ENCODE data around the gene DPP3. TPM values are rescaled to one million over a fixed set of nuclear protein-coding genes. Genes with fewer than 3 reads are reported as not detected.

Gene DPP3
- total RNA-seq, 2 experiments from 2014 or later: 72.4 to 75.8 TPM

- Mint-ChIP-seq H3K4me1 (ENCODE audit: low read depth) (peaks cover 3% of the 10 kb centered on the region), H3K27ac (no peak overlapping the region), H3K9me3 (no peaks in the 10 kb centered on the region), H3K36me3 (ENCODE audit: low read depth) (no peaks in the 10 kb centered on the region), H3K4me3 (no peak overlapping the region), H3K27me3 (no peaks in the 10 kb centered on the region)
- TF ChIP-seq CTCF (IDR thresholded peaks at IDR 0.05): no peak
- ATAC-seq (no peak), DNase-seq (no peak)
- POLR2A ChIA-PET: interaction anchor here (1.1 to 1.7 kb wide), 2 partner anchors 14 to 18 kb away, joined by 3 to 6 read pairs; partner anchors contain the start of gene CTSF
- CTCF ChIA-PET: no interaction called here
- intact Hi-C loops (cut with micrococcal nuclease): loop anchor here (10.0 kb wide), 2 partner anchors 65 to 125 kb away; partner anchors contain the start of genes DPP3 and RBM4B
Measured at GRCh38 chr11:66549696-66550095, 69.5 kb downstream of the DPP3 start.

- TF ChIP-seq CTCF (IDR thresholded peaks at IDR 0.05): no peak
- Mint-ChIP-seq H3K9me3 (no peaks in the 10 kb centered on the region), H3K4me3 (no peak overlapping the region), H3K27me3 (no peaks in the 10 kb centered on the region), H3K36me3 (ENCODE audit: low read depth) (no peaks in the 10 kb centered on the region), H3K27ac (no peak overlapping the region), H3K4me1 (ENCODE audit: low read depth) (no peaks in the 10 kb centered on the region)
- ChIA-PET POLR2A (no interaction called here), CTCF (no interaction called here)
- no peak for DNase-seq
- ATAC-seq: no peak
- intact Hi-C loops (cut with micrococcal nuclease): no loop called here
Measured at GRCh38 chr11:66550887-66551286, 70.7 kb downstream of the DPP3 start.

GRCh38 chr11:66554602-66555001 lies 74.4 kb downstream of the DPP3 start:
- ChIA-PET CTCF (interaction anchor here (1.0 to 2.5 kb wide), 4 partner anchors 12 to 124 kb away, joined by 3 to 7 read pairs (median 4); partner anchors contain the start of genes CCDC87 and CCS), POLR2A (interaction anchor here (1.0 kb wide), 1 partner anchor 14 kb away, joined by 4 read pairs; the partner anchor contains the start of gene CTSF)
- Mint-ChIP-seq H3K9me3 (no peaks in the 10 kb centered on the region), H3K27ac (no peak overlapping the region), H3K4me3 (no peak overlapping the region), H3K36me3 (ENCODE audit: low read depth) (no peaks in the 10 kb centered on the region), H3K4me1 (ENCODE audit: low read depth) (peaks cover 3% of the 10 kb centered on the region), H3K27me3 (peaks cover 9% of the 10 kb centered on the region)
- no peak for TF ChIP-seq CTCF (IDR thresholded peaks at IDR 0.05)
- ATAC-seq: no peak
- no peak for DNase-seq
- intact Hi-C loops (cut with micrococcal nuclease): no loop called here

- H3K4me3 Mint-ChIP-seq: no peak overlapping the region
- DNase-seq: no peak
- ChIA-PET CTCF (interaction anchor here (1.0 to 2.5 kb wide), 4 partner anchors 13 to 123 kb away, joined by 3 to 7 read pairs (median 4); partner anchors contain the start of genes CCDC87 and CCS), POLR2A (interaction anchor here (1.0 kb wide), 1 partner anchor 113 kb away, joined by 5 read pairs; no protein-coding TSS in a partner anchor)
- H3K9me3 Mint-ChIP-seq: no peaks in the 10 kb centered on the region
- intact Hi-C loops (cut with micrococcal nuclease): no loop called here
- peaks cover 3% of the 10 kb centered on the region for H3K4me1 Mint-ChIP-seq (ENCODE audit: low read depth)
- no peaks in the 10 kb centered on the region for H3K36me3 Mint-ChIP-seq (ENCODE audit: low read depth)
- peaks cover 9% of the 10 kb centered on the region for H3K27me3 Mint-ChIP-seq
- no peak for TF ChIP-seq CTCF (IDR thresholded peaks at IDR 0.05)
- no peak overlapping the region for H3K27ac Mint-ChIP-seq
- ATAC-seq: no peak
Measured at GRCh38 chr11:66555416-66555815, 75.2 kb downstream of the DPP3 start.

- no peak for TF ChIP-seq CTCF (IDR thresholded peaks at IDR 0.05)
- peaks cover 3% of the 10 kb centered on the region for H3K4me1 Mint-ChIP-seq (ENCODE audit: low read depth)
- no peak for DNase-seq
- peaks cover 9% of the 10 kb centered on the region for H3K27me3 Mint-ChIP-seq
- CTCF ChIA-PET: interaction anchor here (2.5 kb wide), 1 partner anchor 36 kb away, joined by 7 read pairs; the partner anchor contains the start of genes CCDC87 and CCS
- no peak overlapping the region for H3K27ac Mint-ChIP-seq
- intact Hi-C loops (cut with micrococcal nuclease): no loop called here
- H3K4me3 Mint-ChIP-seq: no peak overlapping the region
- H3K9me3 Mint-ChIP-seq: no peaks in the 10 kb centered on the region
- POLR2A ChIA-PET: interaction anchor here (1.0 kb wide), 1 partner anchor 112 kb away, joined by 5 read pairs; no protein-coding TSS in a partner anchor
- ATAC-seq: no peak
- no peaks in the 10 kb centered on the region for H3K36me3 Mint-ChIP-seq (ENCODE audit: low read depth)
Measured at GRCh38 chr11:66556086-66556485, 75.9 kb downstream of the DPP3 start.

Measured in activated CD8-positive, alpha-beta T cell treated with anti-CD3 and anti-CD28 coated beads for 36 hours (primary cell).